Measurements from ENCODE around the gene SLC47A2.
"Not testable (repeated sequence)": the region's sequence is repeated elsewhere in the genome, so short reads cannot be mapped to it uniquely, and the experiment has no call there.

SLC47A2 gene

DNA sequence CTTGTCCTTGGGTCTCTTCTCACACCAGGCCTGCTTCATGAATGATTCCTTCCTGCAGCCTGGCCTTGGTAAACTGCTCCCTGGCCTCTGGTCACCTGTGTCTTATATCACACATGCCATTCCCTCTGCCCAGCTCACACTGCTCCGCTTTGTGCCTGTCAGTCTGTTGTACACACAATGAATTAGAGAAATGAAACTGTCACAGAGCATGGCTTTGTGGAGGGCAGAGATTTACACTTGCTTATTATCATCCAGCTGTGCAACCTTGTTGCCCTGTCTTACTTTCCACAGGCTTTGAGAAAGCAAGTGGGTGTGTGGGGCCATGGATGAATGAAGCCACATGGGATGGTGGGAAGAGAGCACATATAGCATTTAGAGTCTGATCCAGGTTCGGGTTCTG lies 45.5 kb downstream of the SLC47A2 start:
- DNase-seq (ENCODE audit: low read depth in 2 of 2) = no peak

DNA sequence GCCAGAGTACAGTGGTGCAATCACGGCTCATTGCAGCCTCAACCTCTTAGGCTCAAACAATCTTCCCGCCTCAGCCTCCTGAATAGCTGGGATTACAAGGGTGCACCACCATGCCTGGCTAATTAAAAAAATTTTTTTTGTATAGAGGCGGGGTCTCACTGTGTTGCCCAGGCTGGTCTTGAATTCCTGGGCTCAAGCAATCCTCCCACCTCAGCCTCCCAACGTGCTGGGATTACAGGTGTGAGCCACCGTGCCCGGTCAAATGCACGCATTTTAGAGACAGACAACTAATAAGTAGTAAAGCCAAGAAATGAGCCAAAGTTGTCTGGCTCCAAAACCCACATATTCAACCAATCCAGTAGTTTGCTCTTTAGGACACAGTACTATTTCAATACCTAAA lies 46.7 kb downstream of the SLC47A2 start:
- DNase-seq (ENCODE audit: low read depth in 2 of 2) = not testable (repeated sequence)

DNA sequence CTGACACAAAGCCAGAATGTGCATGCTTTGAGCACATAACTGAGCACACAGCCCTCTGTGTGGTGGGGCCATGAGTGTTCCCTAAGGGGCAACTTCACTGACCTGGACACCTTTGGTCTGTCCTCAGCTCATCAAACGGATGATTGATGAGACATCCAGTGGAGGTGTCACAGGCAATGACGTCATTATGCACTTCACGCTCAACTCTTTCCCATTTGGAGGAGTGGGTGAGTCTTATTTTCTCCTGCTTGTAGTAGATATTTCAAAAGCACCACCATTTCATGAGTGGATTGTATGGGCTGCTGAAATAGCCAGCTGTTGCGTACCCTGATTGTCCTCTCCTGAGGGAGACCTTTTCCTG lies 51.6 kb downstream of the SLC47A2 start:
- no peak for DNase-seq (ENCODE audit: low read depth in 2 of 2)

DNA sequence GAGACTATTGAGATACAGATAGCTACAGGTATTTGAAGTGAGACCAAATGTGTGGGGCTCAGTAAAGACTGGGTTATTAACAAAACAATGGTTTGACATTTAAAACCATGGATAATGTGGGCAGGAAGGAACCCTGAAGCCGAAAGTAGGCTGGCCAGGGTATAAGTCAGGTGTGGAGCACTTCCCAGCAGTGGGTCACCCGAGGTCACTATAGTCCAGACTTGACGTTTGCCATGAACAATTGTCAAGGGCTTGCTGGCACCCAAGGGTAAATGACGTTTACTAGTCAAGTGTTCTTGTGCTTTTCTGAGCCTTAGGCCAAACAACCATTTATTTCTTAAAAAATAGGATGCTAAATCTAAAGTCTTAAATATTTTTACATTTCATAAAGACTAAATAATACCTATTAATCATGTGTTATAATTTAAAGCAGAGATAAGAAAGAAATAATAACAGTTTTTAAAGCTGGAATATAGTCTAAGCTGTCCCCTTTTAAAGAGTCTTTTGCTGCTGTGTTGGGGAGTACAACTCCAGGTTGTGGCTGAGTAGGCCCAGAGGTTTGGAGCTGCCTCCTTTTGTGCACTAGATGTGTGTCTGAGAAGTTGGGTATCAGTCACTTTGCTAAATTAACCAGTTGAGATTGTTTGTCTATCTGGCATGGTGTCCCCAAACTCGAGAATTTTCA lies 52.1 kb downstream of the SLC47A2 start:
- no peak for DNase-seq (ENCODE audit: low read depth in 2 of 2)

DNA sequence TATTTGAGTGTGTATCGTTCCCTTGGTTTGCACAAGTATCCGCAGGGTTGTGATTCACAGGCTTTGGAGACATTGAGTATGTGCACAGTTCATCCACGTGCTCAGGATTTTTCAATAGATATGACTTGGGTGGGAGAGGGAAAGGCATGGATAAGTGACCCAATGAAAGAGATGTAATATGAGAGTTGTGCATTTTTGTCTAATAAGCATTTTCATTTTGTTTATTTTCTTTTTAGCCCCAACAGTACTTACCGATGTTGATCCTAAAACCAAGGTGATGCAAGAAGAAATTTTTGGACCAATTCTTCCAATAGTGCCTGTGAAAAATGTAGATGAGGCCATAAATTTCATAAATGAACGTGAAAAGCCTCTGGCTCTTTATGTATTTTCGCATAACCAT lies 53.3 kb downstream of the SLC47A2 start:
- DNase-seq (ENCODE audit: low read depth in 2 of 2) = no peak

DNA sequence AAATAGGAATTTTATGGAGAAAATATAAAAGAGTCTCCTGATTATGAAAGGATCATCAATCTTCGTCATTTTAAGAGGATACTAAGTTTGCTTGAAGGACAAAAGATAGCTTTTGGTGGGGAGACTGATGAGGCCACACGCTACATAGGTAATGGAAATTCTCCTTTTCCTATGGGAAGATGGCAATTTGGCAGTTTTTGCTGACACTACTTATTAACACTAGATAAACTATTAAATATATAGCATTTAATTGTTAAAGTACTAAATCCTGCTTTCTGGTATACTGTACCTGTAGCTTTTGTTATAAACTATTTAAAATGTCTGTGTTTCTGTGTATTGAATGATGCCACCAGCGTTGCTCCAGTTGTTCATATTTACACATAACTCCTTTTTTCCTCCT lies 55.3 kb downstream of the SLC47A2 start:
- no peak for DNase-seq (ENCODE audit: low read depth in 2 of 2)

DNA sequence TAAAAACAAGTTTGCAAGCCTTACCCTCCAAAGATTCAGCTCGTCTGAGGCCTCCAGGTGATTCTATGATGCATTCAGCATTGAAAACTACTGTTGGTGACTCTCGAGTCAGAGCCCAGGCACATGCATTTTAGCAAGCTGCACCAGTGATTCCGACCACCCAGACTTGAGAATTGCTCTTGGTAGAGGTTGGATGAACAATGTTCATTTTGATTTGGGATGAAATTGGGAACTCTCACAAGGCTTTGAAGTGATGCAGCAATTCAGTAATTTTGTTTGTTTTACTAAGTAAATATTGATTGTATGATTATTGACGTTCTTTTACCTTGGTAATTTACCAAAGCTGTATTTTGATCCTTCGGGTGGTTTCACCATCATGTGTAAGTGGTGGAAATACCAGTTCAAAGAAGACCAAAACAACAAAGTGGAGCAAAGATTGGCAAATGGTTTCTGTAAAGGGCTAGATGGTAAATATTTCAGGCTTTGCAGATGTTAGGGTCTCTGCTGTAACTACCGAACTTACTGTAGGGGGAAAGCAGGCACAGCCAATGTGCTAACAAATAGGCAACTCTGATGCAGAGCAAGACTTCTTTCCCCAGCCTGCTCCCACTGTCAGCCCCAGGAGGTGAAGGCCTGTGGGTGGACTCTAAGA lies 56.0 kb downstream of the SLC47A2 start:
- no peak for DNase-seq (ENCODE audit: low read depth in 2 of 2)

DNA sequence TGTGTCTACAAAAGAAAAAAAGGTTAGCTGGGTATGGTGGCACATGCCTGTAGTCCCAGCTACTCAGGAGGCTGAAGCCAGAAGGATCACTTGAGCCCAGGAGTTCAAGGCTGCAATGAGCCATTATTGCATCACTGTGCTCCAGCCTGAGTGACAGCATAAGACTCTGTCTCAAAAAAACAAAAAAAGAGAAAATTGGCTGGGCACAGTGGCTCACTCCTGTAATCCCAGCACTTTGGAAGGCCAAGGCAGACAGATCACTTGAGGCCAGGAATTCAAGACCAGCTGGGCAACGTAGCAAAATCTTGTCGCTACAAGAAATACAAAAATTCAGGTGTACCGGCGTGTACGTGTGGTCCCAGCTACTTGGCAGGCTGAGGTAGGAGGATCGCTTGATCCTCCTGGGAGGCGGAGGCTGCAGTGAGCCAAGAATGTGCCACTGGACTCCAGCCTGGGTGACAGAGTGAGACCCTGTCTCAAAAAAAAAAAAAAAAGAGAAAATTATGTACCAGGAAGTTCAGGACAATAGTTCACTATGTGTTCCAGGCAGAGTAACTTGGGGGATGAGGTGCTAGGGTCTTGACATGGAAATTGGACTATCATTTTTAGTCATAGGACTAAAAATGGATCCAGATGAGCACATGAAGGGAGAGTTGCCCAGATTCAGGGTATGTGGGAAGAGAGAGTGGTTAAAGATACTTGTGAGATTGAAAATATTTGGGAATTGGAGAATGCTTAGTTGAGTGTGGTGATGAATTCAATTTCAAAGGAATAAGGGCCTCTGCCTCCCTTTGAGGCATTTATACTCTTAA lies 56.8 kb downstream of the SLC47A2 start:
- no peak for DNase-seq (ENCODE audit: low read depth in 2 of 2)

DNA sequence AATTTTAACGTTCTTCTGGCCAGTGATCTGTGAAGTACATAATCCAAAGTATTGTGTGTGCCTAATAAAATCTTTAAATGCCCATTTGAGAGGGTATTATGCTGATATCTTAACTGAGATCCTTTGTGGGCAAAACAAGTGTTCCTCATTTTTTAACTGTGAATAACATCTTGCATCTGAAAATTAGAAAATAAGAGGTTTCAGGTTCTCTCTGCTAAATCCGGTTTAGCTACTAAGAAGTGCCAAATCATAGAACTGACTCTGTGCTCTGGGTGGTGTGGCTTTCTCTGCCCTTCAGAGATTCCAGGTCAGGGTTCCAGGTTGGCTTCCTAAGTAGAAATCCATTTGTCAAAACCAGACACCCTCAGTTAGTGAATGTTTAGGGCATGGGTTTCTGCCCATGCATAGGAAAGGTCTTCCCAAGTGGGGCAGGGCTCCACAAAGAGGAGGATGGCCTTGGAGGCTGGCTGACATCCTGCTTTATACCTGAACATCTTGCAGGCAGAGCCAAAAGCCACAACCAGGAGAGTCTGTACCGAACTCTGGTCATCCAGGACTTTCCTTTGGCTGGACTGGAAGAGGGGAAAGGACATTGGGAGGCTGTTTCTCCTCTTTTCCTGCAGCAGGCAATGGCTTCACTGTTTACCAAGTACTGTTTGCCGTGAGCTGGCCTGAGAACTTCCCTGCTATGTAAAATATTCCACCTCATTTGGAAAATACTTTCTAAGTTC lies 59.4 kb downstream of the SLC47A2 start:
- DNase-seq (ENCODE audit: low read depth in 2 of 2) = no peak

DNA sequence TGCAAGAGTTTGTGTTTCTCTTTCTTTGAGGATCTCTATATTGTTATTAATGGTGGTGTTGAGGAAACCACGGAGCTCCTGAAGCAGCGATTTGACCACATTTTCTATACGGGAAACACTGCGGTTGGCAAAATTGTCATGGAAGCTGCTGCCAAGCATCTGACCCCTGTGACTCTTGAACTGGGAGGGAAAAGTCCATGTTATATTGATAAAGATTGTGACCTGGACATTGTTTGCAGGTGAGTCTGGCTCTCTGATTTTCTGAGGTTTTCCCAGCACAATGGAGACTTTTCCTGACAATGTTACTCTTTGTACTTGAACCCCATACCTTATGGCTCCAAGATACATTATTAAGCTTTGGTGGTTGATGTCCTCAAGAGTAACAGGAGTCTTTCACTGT lies 60.0 kb downstream of the SLC47A2 start:
- DNase-seq (ENCODE audit: low read depth in 2 of 2) = no peak

DNA sequence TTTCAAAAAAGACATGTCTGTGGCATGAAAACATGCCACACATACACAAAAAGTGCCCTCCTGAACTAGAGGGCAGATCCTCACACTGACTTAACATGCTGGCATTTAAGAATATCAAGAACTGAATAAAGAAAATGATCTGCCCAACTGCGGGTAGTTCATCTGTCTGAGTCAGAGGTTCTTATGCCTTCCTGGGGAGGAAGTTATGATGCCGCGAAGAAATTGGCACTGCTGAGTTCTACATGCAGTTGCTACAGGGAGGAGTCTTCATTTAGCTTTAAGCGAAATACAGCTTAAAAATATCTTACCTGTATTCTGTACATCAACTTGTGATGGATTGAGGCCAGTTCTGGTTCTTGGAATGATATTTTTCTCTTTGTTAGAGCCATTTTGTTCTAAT lies 61.5 kb downstream of the SLC47A2 start:
- no peak for DNase-seq (ENCODE audit: low read depth in 2 of 2)

DNA sequence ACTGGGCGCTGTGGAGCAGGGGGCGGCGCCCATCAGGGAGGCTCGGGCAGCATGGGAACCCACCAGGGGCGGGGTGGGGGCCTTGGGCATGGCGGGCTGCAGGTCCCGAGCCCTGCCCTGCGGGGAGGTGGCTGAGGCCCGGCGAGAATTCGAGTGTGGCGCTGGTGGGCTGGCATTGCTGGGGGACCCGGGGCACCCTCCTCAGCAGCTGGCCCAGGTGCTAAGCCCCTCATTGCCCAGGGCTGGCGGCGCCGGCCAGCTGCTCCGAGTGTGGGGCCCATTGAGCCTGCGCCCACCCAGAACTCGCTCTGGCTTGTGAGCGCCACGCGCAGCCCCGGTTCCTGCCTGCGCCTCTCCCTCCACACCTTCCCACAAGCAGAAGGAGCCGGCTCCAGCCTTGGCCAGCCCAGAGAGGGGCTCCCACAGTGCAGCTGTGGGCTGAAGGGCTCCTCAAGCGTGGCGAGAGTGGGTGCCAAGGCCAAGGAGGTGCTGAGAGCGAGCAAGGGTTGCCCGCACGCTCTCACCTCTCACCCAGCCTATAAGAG lies 62.0 kb downstream of the SLC47A2 start:
- DNase-seq (ENCODE audit: low read depth in 2 of 2) = no peak

DNA sequence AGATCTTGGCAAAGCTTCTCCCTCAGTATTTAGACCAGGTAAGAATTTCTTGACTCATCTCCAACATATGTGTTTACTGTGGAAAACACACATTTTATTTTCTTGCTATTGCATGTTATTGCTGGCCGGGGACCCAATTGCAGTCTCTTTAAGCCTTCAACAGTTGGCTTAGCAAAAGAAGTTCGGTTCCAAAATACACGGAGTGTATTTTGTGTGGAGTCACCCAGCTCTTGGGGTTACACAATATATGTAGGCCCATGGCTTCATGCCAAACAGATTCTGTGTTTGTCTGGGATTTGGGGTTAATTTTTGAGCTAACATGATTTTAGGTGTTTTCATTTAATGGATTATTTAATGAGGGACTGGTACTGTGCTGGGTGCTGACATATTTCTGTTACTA lies 63.8 kb downstream of the SLC47A2 start:
- DNase-seq (ENCODE audit: low read depth in 2 of 2) = no peak

DNA sequence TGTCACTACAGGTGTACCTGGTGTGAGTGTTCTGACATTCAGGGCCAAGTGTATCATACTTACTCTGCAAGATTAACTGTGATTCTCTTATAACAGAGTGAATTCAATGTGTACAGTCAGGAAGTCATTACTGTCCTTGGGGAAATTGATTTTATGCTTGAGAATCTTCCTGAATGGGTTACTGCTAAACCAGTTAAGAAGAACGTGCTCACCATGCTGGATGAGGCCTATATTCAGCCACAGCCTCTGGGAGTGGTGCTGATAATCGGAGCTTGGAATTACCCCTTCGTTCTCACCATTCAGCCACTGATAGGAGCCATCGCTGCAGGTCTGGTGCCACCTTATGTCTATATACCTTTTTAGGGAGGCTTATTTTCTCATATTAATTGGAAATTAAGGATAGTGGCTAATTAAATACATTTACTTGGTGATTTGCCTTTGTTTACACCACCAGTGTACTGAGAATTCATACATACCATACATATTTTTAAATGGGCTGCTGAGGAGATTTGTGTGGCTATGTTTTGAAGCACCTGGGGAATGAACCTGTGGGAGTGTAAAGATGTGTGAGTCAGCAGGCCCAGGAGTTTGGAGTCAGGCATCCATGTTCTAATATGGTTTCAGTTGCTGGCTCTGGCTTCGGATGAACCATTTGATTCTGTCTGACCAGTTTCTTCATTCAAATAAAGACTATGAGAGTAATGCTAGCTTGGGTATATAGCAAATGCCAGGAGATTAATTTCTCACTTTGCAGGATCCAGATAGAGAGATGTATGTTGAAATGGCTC lies 64.7 kb downstream of the SLC47A2 start:
- DNase-seq (ENCODE audit: low read depth in 2 of 2) = no peak

DNA sequence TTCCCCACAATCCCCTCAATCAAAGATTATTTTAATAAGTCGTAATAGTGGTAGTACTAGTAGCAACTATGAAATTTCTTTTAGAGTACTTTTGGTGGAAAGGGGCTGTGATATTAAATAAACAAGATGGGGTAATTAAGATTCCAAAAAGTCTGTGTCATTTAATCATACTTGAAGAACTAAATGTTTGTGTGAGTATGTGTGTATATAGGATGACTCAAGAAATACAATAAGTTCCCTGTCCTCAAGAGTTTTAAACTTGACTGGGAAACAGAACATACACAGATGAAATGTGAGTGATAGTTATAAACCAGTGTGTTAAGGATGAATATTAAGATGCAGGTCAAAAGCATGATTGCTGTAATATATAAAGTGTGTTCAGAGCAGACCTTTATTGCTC lies 65.6 kb downstream of the SLC47A2 start:
- no peak for DNase-seq (ENCODE audit: low read depth in 2 of 2)

DNA sequence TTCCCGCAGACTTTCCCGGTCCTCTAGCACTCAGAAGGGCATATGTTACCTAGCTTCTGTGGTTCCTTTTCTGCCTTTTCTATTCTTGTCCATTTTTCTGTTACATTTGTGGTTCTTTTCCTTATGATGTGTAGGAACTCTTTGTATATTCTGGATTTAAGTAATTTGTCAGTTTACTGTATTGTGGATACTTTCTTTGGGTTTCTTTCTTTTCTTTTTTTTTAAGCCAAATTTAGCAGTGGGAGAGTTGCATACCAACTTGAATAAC lies 67.2 kb downstream of the SLC47A2 start:
- DNase-seq (ENCODE audit: low read depth in 2 of 2) = no peak

DNA sequence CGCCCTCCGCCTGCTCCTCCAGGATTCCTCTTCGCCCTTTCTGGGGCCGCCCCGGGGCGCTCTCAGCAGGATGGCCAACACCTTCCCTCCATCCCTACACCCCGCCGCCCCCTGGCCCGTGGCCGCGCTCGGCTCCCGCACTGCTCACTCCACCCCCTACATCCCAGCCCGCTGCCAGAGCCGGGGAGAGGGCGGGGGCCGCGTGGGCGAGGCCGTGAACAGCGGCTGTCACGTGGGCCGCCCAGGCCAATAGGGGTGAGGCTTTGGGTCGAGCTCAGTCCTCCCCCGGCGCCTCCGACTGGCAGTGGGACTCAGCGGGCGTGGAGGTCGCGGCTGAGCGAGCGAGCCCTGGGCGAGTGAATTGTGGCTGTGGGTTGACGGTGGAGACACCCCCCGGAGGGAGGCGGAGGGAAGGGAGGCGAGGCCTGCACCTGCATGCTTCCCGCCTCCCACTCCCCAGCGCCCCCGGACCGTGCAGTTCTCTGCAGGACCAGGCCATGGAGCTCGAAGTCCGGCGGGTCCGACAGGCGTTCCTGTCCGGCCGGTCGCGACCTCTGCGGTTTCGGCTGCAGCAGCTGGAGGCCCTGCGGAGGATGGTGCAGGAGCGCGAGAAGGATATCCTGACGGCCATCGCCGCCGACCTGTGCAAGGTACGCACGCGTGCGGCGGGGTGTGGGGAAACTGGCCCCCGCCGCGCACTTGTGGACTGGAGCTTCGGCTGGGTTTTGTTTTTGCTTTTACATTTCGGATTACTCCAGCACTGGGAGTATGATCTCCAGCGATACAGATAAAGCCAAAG lies 67.7 kb downstream of the SLC47A2 start, which contains the start of gene ALDH3A2:
TSS of gene ALDH3A2 (plus strand) at position 277 of the 799 bp plus-strand sequence. CDS start at position 498, 221 bp downstream.
- DNase-seq (ENCODE audit: low read depth in 2 of 2) = peak; percentile 89 to 95

DNA sequence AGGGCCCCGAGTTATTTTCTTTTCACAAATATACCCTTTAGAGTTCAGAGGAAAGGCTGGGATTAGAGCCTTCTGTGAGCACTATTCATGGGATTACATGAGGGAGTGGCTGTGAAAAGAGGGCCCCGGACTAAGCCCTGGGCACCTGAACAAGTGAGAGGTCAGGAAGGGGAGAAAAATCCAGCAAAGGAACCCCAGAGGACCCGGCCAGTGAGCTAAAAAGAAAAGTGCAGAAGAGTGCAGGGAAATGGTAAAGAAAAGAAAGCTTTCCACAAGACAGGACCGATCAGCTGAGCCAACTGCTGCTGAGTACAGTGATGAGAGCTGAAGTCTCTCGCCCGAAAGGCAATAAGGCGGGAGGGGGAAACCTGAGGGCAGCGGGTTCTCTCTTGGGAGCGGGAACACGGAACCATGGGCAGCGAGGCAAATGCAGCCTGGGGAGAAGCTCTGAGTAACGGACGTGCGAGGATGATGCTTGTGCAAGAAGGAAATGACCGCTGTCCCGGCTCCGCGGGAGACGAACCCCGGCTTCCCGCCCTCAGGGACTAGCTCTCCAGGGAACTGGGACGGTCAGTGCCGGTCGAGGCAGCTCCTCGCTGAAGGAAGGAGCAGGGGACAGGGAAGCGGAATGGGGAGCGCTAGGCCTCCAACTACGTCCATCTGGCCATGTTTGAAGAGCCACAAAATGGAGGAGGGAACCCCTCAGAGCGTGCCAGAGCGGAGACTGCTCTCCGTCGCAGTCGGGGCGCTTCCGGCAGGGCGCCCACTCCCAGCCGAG lies 68.5 kb downstream of the SLC47A2 start:
- peak; percentile 14 to 23 for DNase-seq (ENCODE audit: low read depth in 2 of 2)

DNA sequence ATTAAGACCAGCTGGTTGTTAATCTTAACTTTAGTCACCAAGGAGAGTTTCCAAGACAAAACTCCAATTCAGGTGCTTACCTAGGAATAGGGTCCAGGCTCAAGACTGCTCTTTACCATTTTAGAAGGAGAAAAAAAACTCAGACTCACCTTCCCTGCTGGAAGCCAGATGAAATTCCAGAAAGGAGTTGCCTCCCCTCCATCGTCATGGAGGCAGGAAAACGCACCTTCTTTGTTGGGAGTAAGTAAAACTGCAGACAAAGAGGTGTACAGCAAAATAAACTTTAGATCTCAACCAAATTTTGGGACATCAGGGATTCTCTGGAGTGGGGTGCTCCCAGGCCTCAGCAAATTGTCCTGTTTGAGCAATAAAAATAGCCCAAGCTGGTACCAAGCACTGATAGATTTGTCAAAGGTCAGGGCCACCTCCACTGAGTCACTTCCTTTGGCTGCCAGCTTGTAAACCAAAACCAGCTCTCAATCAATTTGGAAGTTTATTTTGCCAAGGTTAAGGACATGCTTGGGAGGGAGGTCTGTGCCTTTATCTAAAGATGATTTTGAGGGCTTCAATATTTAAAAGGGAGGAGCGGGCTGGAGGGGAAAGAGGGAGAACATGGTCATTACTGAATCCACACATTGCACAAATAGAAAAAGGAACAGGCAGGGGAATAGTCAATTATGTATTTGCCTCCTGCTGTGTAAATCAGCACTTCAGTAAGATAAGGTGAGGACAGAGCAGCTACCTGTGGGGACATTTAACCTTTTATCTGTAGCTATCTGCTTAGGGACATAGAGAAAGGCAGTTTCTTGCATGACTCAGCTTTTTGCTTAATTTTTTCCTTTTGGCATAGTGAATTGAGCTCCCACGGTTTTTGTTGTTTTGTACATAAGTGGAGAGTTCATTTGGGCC lies 69.3 kb downstream of the SLC47A2 start:
- no peak for DNase-seq (ENCODE audit: low read depth in 2 of 2)

Measured in stimulated activated CD4-positive, alpha-beta T cell treated with anti-CD3 and anti-CD28 coated beads, Interleukin-1b, Interleukin-23, amount 100 ng/mL, for 4 hours (primary cell).